GM23338 (cell line): ENCODE results near the gene PAK1. TPM values are rescaled to one million over a fixed set of nuclear protein-coding genes. Genes with fewer than 3 reads are reported as not detected.
A peak's percentile ranks its signal among the peaks of the same experiment; 100 is the strongest.

Experiments
- ATAC-seq: fragments of 200-7000 bp; cut with Tn5 transposase; 3 replicates; pipeline ENCODE4 v1.9.1; 2020
- DNase-seq: peaks from one replicate; pipeline ENCODE4 v3.0.0-alpha.2; 2015; ENCODE audit warnings: low spot score
- H2AFZ ChIP-seq: fragments of 200-600 bp; sonication (generic); 2 replicates; pipeline ENCODE4 v1.8.0; 2016; ENCODE audit warnings: antibody characterized with exemption, mild to moderate bottlenecking, moderate library complexity
- H3F3A ChIP-seq: fragments of 200-600 bp; sonication (generic); replicated peaks from 2 replicates; pipeline ENCODE4 v1.8.0; 2017; ENCODE audit warnings: antibody characterized with exemption, mixed run types, low read depth
- H3K27ac ChIP-seq: fragments of 200-600 bp; sonication (generic); 2 replicates; pipeline ENCODE4 v1.6.1; 2016; ENCODE audit warnings: low read depth
- H3K27me3 ChIP-seq: fragments of 200-600 bp; sonication (generic); 2 replicates; pipeline ENCODE4 v1.8.0; 2016; ENCODE audit warnings: mild to moderate bottlenecking, mixed run types, moderate library complexity; ENCODE audit not compliant: insufficient read depth
- H3K36me3 ChIP-seq: fragments of 200-600 bp; sonication (generic); 2 replicates; pipeline ENCODE4 v1.8.0; 2016; ENCODE audit warnings: mild to moderate bottlenecking; ENCODE audit not compliant: insufficient read depth
- H3K4me1 ChIP-seq: fragments of 200-600 bp; sonication (generic); 2 replicates; pipeline ENCODE4 v1.8.0; 2016; ENCODE audit warnings: mild to moderate bottlenecking, moderate library complexity; ENCODE audit not compliant: insufficient read depth
- H3K4me2 ChIP-seq: fragments of 200-600 bp; sonication (generic); 2 replicates; pipeline ENCODE4 v1.7.1; 2017; ENCODE audit warnings: mixed run types
- H3K4me3 ChIP-seq: fragments of 200-600 bp; sonication (generic); 2 replicates; pipeline ENCODE4 v1.6.1; 2016; ENCODE audit warnings: mixed run types
- H3K79me2 ChIP-seq: fragments of 200-600 bp; sonication (generic); replicated peaks from 2 replicates; pipeline ENCODE4 v1.8.0; 2017; ENCODE audit warnings: mild to moderate bottlenecking; ENCODE audit not compliant: insufficient read depth
- H3K9me2 ChIP-seq: fragments of 200-600 bp; sonication (generic); 2 replicates; pipeline ENCODE4 v1.8.0; 2017; ENCODE audit not compliant: insufficient read depth
- H4K20me1 ChIP-seq: fragments of 200-600 bp; sonication (generic); replicated peaks from 2 replicates; pipeline ENCODE4 v1.8.0; 2017; ENCODE audit warnings: mild to moderate bottlenecking; ENCODE audit not compliant: insufficient read depth
- H3K27ac Mint-ChIP-seq: 2 replicates; pipeline ENCODE4 v1.8.0; 2020; ENCODE audit warnings: inconsistent platforms, mild to moderate bottlenecking, moderate library complexity, mixed read lengths
- H3K27me3 Mint-ChIP-seq: 3 replicates; pipeline ENCODE4 v1.8.0; 2022; ENCODE audit warnings: low read depth, mild to moderate bottlenecking, moderate library complexity, mixed read lengths, inconsistent platforms; ENCODE audit not compliant: insufficient read depth, poor library complexity
- H3K36me3 Mint-ChIP-seq: 3 replicates; pipeline ENCODE4 v1.8.0; 2021; ENCODE audit warnings: low read depth, mild to moderate bottlenecking, inconsistent platforms, moderate library complexity, mixed read lengths
- H3K4me1 Mint-ChIP-seq: 3 replicates; pipeline ENCODE4 v1.8.0; 2020; ENCODE audit warnings: mild to moderate bottlenecking, inconsistent platforms, mixed read lengths
- H3K4me3 Mint-ChIP-seq: 3 replicates; pipeline ENCODE4 v1.8.0; 2021; ENCODE audit warnings: moderate library complexity, mild to moderate bottlenecking, inconsistent platforms, mixed read lengths
- H3K9me3 Mint-ChIP-seq: 3 replicates; pipeline ENCODE4 v1.8.0; 2020; ENCODE audit warnings: moderate library complexity, mild to moderate bottlenecking, inconsistent platforms, mixed read lengths
- CREB1 ChIP-seq: fragments of 250-450 bp; sonication (Bioruptor Pico); IDR thresholded peaks from 2 replicates; pipeline ENCODE4 v1.5.0; 2020; ENCODE audit warnings: low read depth, mild to moderate bottlenecking, moderate library complexity
- CTCF ChIP-seq, 2 experiments: fragments of 200-600 bp in 1 of 2; sonication (generic) in 1 of 2; conservative IDR thresholded peaks; 2 replicates each; pipeline versions ENCODE4 v1.5.1 to v1.6.1; 2016 to 2017; ENCODE audit warnings: antibody characterized with exemption in 2 of 2, low read depth in 2 of 2, mild to moderate bottlenecking in 2 of 2, moderate library complexity in 1 of 2
- EZH2 ChIP-seq: fragments of 200-600 bp; sonication (generic); IDR thresholded peaks from one replicate; pipeline ENCODE4 v1.8.0; 2017; ENCODE audit warnings: antibody characterized with exemption, mild to moderate bottlenecking, low read depth; ENCODE audit not compliant: unreplicated experiment
- JUNB ChIP-seq: IDR thresholded peaks from one replicate; pipeline ENCODE4 v1.6.1; 2016; ENCODE audit warnings: antibody characterized with exemption; ENCODE audit not compliant: unreplicated experiment
- NANOG ChIP-seq: IDR thresholded peaks from 2 replicates; pipeline ENCODE4 v1.6.1; 2016; ENCODE audit warnings: antibody characterized with exemption, borderline replicate concordance
- REST ChIP-seq: IDR thresholded peaks from one replicate; pipeline ENCODE4 v1.6.1; 2018; ENCODE audit warnings: antibody characterized with exemption; ENCODE audit not compliant: unreplicated experiment
- ZNF114 ChIP-seq: fragments of 250-450 bp; sonication (Bioruptor Pico); IDR thresholded peaks from 2 replicates; pipeline ENCODE4 v1.5.0; 2020; ENCODE audit warnings: mild to moderate bottlenecking, moderate library complexity
- ZNF462 ChIP-seq: fragments of 250-450 bp; sonication (Bioruptor Pico); IDR thresholded peaks from 2 replicates; pipeline ENCODE4 v1.5.0; 2020; ENCODE audit warnings: mild to moderate bottlenecking, moderate library complexity
- polyA plus RNA-seq: library from polyadenylated mRNA; unstranded; fragments of >200 nt; fragmentation: Nextera tagmentation; extraction: Ambion mirVana; gene quantifications from 2 replicates; pipeline ENCODE4 v1.2.1, GENCODE V29; 2016
- total RNA-seq: library from RNA; depleted of rRNA; stranded (reverse); fragments of >200 nt; shearing (Covaris generic); gene quantifications from 2 replicates; pipeline ENCODE4 v1.2.3, GENCODE V29; 2014

PAK1 gene
- total and polyA plus RNA-seq, 2 experiments from 2014 or later, result 102 to 175 TPM

- TF ChIP-seq ZNF462 (CRISPR knock-in tag) (no peak), JUNB (no peak), EZH2 (no peak), ZNF114 (CRISPR knock-in tag) (no peak)
Measured at GRCh38 chr11:77310721-77311120, 163.2 kb downstream of the PAK1 start (continued).

- Histone ChIP-seq H3K4me1 (0 out of 2 replicates have a peak, but pooled peaks cover 4% of the 10 kb centered on the region), H2AFZ (peak overlapping the region; percentile 34; the same call in 1 of the 2 replicates), H3K4me2 (no peak overlapping the region), H3K36me3 (no peaks in the 10 kb centered on the region), H3K79me2 (no peaks in the 10 kb centered on the region), H4K20me1 (no peaks in the 10 kb centered on the region), H3K4me3 (no peak overlapping the region), H3F3A (no peaks in the 10 kb centered on the region), H3K9me2 (no peaks in the 10 kb centered on the region), H3K27ac (no peak overlapping the region), H3K27me3 (no peaks in the 10 kb centered on the region)
- Mint-ChIP-seq H3K9me3 (no peaks in the 10 kb centered on the region), H3K27ac (no peak overlapping the region), H3K4me3 (no peak overlapping the region), H3K27me3 (no peaks in the 10 kb centered on the region), H3K4me1 (peaks cover 9% of the 10 kb centered on the region), H3K36me3 (no peaks in the 10 kb centered on the region)
- ATAC-seq (no peak), DNase-seq (no peak)
- TF ChIP-seq NANOG (no peak), CREB1 (CRISPR knock-in tag) (no peak), REST (no peak), EZH2 (no peak), CTCF (conservative IDR thresholded peaks at IDR 0.05; ENCODE audit: low read depth in 2 of 2) (no peak), ZNF114 (CRISPR knock-in tag) (no peak)
Measured at GRCh38 chr11:77309401-77310085, 164.4 kb downstream of the PAK1 start.
